ENCODE results near the gene RAD51B.
"Not testable (repeated sequence)": the region's sequence is repeated elsewhere in the genome, so short reads cannot be mapped to it uniquely, and the experiment has no call there.

RAD51B gene

DNA sequence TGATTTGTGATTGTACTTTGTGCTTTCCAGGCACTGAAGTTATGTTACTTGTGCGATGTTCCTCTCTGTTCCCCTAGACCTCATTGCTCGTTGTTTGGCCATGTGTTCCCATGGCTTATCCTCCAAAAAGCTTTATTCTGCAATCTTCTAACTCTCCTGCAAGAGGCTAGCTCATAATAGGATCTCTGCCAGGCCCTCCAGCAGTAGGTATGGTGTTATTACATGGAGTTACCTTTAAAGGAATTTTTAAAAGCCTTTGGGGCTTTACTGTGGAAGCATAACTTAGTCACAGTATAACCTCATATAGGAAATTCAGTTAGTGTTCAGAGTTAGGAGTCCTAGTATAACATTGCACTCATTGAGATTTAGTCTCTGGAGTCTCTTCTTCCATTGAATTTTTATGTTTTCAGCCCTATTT lies 292.3 kb downstream of the RAD51B start:
- Histone ChIP-seq H3K27ac (ENCODE audit: low read length) (no peak overlapping the region), H3K4me3 (ENCODE audit: low read length) (no peak overlapping the region), H3K4me1 (ENCODE audit: control insufficient read depth, low read depth, low read length) (peaks cover 5% of the 10 kb centered on the region), H3K9me3 (ENCODE audit: control insufficient read depth, low read depth, low read length) (no peaks in the 10 kb centered on the region), H3K9ac (ENCODE audit: low read length) (no peak overlapping the region), H3K36me3 (ENCODE audit: control insufficient read depth, low read depth, low read length) (no peaks in the 10 kb centered on the region), H3K27me3 (ENCODE audit: control insufficient read depth, insufficient read depth, low read length) (no peaks in the 10 kb centered on the region)

DNA sequence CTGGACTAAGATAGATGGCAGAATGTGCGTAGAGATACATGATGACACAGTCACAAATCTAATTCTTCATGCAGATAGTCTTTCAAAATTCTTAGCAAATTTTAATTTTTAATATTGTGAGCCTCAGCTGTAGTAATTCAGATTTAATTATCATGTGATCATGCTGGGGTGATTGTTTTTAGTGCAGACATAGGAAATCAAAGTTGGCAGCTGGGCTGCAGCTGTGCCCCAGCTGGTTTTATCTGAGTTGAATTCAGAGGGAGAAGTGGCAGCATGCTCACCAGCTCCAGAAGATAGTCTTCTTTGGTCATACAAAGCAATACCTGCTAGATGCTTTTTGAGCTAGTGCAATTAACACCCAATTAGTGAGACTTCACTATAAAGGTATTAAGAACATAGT lies 292.9 kb downstream of the RAD51B start:
- no peaks in the 10 kb centered on the region for H3K9me3 ChIP-seq (ENCODE audit: control insufficient read depth, low read depth, low read length)
- no peaks in the 10 kb centered on the region for H3K36me3 ChIP-seq (ENCODE audit: control insufficient read depth, low read depth, low read length)
- no peak overlapping the region for H3K9ac ChIP-seq (ENCODE audit: low read length)
- H3K4me3 ChIP-seq (ENCODE audit: low read length) = no peak overlapping the region
- H3K4me1 ChIP-seq (ENCODE audit: control insufficient read depth, low read depth, low read length) = peaks cover 5% of the 10 kb centered on the region
- no peak overlapping the region for H3K27ac ChIP-seq (ENCODE audit: low read length)
- no peaks in the 10 kb centered on the region for H3K27me3 ChIP-seq (ENCODE audit: control insufficient read depth, insufficient read depth, low read length)

DNA sequence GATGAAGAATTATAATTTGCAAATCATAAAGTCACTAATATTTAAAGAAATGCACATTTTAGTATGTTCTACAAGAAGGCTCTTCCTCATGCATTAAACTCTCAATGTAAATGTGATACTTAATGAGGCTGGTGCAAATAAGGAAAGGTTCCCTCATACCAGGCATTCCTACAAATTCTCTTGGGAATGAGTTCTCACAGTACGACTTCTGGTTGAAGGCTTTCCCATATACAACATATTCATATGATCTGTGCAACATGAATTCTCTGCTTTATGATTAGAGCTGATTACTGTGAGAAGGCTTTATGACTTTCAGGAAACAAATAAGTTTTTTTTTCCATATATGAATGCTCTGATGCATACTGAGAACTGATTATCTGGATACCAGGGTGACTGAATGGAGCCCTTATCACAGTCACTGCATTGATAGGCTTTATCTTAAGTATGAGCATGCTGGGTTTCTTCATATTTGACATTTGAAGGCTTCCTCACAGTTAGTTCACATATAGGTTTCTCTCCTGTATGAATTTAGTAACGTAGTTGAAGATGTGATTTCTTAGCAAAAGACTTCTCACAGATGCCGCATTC lies 293.9 kb downstream of the RAD51B start:
- no peaks in the 10 kb centered on the region for H3K36me3 ChIP-seq (ENCODE audit: control insufficient read depth, low read depth, low read length)
- H3K9me3 ChIP-seq (ENCODE audit: control insufficient read depth, low read depth, low read length) = no peaks in the 10 kb centered on the region
- no peak overlapping the region for H3K27ac ChIP-seq (ENCODE audit: low read length)
- H3K27me3 ChIP-seq (ENCODE audit: control insufficient read depth, insufficient read depth, low read length) = no peaks in the 10 kb centered on the region
- no peak overlapping the region for H3K9ac ChIP-seq (ENCODE audit: low read length)
- peaks cover 5% of the 10 kb centered on the region for H3K4me1 ChIP-seq (ENCODE audit: control insufficient read depth, low read depth, low read length)
- H3K4me3 ChIP-seq (ENCODE audit: low read length) = no peak overlapping the region

DNA sequence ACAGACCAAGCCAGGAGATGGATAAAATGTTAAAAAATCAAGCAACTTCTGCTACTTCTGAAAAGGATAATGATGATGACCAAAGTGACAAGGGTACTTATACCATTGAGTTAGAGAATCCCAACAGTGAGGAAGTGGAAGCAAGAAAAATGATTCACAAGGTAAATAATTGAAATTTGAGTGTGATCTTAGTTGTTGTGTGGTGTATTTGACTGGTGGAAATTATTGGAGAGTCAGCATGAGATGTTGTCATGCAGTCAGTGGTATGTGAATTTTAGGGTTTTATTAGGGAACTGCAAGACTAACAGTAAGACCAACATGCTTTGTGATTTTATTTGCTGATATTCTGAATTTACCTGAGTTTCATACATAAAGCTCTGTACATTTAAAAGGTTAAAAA lies 296.4 kb downstream of the RAD51B start:
- H3K9me3 ChIP-seq (ENCODE audit: control insufficient read depth, low read depth, low read length); H3K27ac ChIP-seq (ENCODE audit: low read length): not testable (repeated sequence)

DNA sequence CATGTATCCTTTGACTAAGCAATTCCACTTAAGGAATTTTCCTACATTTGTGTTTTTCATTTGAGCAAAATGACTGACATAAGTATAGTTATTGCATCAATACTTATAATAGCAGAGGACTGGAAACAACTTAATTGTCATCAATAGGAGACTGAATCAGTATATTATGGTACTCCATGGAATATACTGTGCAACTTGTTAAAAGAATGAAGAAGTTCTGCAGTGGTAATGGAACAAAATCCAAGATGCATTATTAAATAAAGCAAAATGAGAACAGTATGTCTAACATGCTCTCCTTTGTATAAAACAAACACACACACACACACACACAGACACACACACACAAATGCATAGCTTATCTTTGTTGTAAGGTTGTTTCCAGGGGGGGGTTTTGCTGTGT lies 303.1 kb downstream of the RAD51B start:
- Histone ChIP-seq H3K36me3 (ENCODE audit: control insufficient read depth, low read depth, low read length) (no peaks in the 10 kb centered on the region), H3K9me3 (ENCODE audit: control insufficient read depth, low read depth, low read length) (no peaks in the 10 kb centered on the region), H3K4me3 (ENCODE audit: low read length) (no peak overlapping the region), H3K27me3 (ENCODE audit: control insufficient read depth, insufficient read depth, low read length) (no peaks in the 10 kb centered on the region), H3K27ac (ENCODE audit: low read length) (no peak overlapping the region), H3K9ac (ENCODE audit: low read length) (no peak overlapping the region), H3K4me1 (ENCODE audit: control insufficient read depth, low read depth, low read length) (no peaks in the 10 kb centered on the region)

More for the DNA sequence above, 296.4 kb downstream of the RAD51B start:
- H3K9ac ChIP-seq (ENCODE audit: low read length); H3K4me3 ChIP-seq (ENCODE audit: low read length); H3K27me3 ChIP-seq (ENCODE audit: control insufficient read depth, insufficient read depth, low read length); H3K4me1 ChIP-seq (ENCODE audit: control insufficient read depth, low read depth, low read length); H3K36me3 ChIP-seq (ENCODE audit: control insufficient read depth, low read depth, low read length): not testable (repeated sequence)

DNA sequence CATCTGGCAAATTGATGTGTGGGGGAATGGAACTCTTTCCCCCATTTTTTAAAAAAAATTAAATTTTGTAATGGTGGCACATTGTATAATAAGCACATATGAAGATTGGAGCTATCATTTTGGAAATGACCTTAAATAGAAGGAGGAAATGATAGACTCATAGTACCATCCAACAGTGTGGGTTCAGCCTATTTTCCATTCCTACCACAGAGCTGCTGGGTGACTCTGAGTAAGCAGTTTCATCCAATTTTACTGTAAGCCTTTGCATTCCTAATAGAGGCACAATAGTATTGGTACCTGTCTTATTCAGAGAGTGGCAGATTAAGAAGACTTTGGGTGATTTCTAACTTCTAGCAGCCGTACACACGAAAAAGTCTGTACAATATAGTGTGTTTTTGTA lies 304.5 kb downstream of the RAD51B start:
- Histone ChIP-seq H3K27ac (ENCODE audit: low read length) (no peak overlapping the region), H3K9ac (ENCODE audit: low read length) (no peak overlapping the region), H3K4me3 (ENCODE audit: low read length) (no peak overlapping the region), H3K9me3 (ENCODE audit: control insufficient read depth, low read depth, low read length) (no peaks in the 10 kb centered on the region), H3K36me3 (ENCODE audit: control insufficient read depth, low read depth, low read length) (no peaks in the 10 kb centered on the region), H3K27me3 (ENCODE audit: control insufficient read depth, insufficient read depth, low read length) (no peaks in the 10 kb centered on the region), H3K4me1 (ENCODE audit: control insufficient read depth, low read depth, low read length) (peaks cover 4% of the 10 kb centered on the region)

GRCh38 chr14:68124979-68125731 lies 305.6 kb downstream of the RAD51B start:
- H3K4me3 ChIP-seq (ENCODE audit: low read length) = no peak overlapping the region
- H3K27me3 ChIP-seq (ENCODE audit: control insufficient read depth, insufficient read depth, low read length) = no peaks in the 10 kb centered on the region
- peaks cover 5% of the 10 kb centered on the region for H3K4me1 ChIP-seq (ENCODE audit: control insufficient read depth, low read depth, low read length)
- no peak overlapping the region for H3K9ac ChIP-seq (ENCODE audit: low read length)
- no peaks in the 10 kb centered on the region for H3K9me3 ChIP-seq (ENCODE audit: control insufficient read depth, low read depth, low read length)
- H3K36me3 ChIP-seq (ENCODE audit: control insufficient read depth, low read depth, low read length) = no peaks in the 10 kb centered on the region
- no peak overlapping the region for H3K27ac ChIP-seq (ENCODE audit: low read length)

- Histone ChIP-seq H3K36me3 (ENCODE audit: control insufficient read depth, low read depth, low read length) (no peaks in the 10 kb centered on the region), H3K9ac (ENCODE audit: low read length) (no peak overlapping the region), H3K9me3 (ENCODE audit: control insufficient read depth, low read depth, low read length) (no peaks in the 10 kb centered on the region), H3K4me1 (ENCODE audit: control insufficient read depth, low read depth, low read length) (peaks cover 5% of the 10 kb centered on the region), H3K27me3 (ENCODE audit: control insufficient read depth, insufficient read depth, low read length) (no peaks in the 10 kb centered on the region), H3K4me3 (ENCODE audit: low read length) (no peak overlapping the region), H3K27ac (ENCODE audit: low read length) (no peak overlapping the region)
Observed at GRCh38 chr14:68127166-68127565, 307.6 kb downstream of the RAD51B start.

- Histone ChIP-seq H3K27me3 (ENCODE audit: control insufficient read depth, insufficient read depth, low read length) (no peaks in the 10 kb centered on the region), H3K4me3 (ENCODE audit: low read length) (no peak overlapping the region), H3K4me1 (ENCODE audit: control insufficient read depth, low read depth, low read length) (peaks cover 5% of the 10 kb centered on the region), H3K36me3 (ENCODE audit: control insufficient read depth, low read depth, low read length) (no peaks in the 10 kb centered on the region), H3K9ac (ENCODE audit: low read length) (no peak overlapping the region), H3K27ac (ENCODE audit: low read length) (no peak overlapping the region), H3K9me3 (ENCODE audit: control insufficient read depth, low read depth, low read length) (no peaks in the 10 kb centered on the region)
Observed at GRCh38 chr14:68131907-68132306, 312.3 kb downstream of the RAD51B start.

DNA sequence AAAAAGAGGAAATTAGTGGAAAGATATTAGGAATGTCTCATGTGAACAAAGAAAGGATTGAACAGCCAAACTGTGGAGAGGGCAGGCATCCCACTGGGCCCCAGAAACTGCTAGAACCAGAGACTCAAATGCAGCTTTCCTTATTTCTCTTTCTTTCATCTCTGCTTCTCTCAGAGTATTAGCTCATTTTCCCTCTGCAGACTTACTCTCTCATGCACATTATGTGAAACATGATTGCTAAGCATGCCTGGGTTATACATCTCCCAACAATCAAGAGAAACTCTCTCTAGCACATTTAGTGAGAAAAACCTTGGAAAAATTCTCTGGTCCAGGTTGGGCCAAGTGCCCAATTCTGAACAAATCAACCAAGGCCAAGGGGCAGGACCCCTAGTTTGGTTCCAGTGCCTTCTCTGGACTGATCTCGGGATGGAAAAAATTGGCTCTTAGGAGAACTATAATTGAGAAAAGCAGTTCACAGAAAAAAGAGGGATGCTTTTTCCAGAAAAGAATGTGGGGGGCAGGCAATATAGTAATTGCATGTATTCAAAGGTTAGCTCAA lies 313.1 kb downstream of the RAD51B start:
- Histone ChIP-seq H3K36me3 (ENCODE audit: control insufficient read depth, low read depth, low read length) (no peaks in the 10 kb centered on the region), H3K4me3 (ENCODE audit: low read length) (no peak overlapping the region), H3K27ac (ENCODE audit: low read length) (no peak overlapping the region), H3K9me3 (ENCODE audit: control insufficient read depth, low read depth, low read length) (no peaks in the 10 kb centered on the region), H3K27me3 (ENCODE audit: control insufficient read depth, insufficient read depth, low read length) (no peaks in the 10 kb centered on the region), H3K9ac (ENCODE audit: low read length) (no peak overlapping the region), H3K4me1 (ENCODE audit: control insufficient read depth, low read depth, low read length) (peaks cover 9% of the 10 kb centered on the region)

DNA sequence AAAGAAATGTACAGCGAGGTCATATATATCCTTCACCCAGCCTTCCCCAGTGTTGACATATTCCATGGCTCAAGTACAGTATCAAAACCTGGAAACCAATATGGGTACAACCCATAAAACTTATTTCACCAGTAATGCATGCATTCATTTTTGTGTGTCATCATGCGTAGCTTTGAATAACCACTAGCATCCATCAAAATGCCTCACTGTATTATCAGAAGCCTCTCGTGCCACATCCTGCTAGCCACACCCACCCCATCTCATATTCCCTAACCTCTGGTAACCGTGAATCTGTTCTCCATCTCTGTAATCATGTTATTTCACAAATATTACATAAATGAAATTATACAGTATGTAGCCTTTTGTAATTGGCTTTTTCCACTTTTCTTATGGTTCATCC lies 314.3 kb downstream of the RAD51B start:
- no peak overlapping the region for H3K4me3 ChIP-seq (ENCODE audit: low read length)
- no peaks in the 10 kb centered on the region for H3K36me3 ChIP-seq (ENCODE audit: control insufficient read depth, low read depth, low read length)
- no peak overlapping the region for H3K27ac ChIP-seq (ENCODE audit: low read length)
- no peaks in the 10 kb centered on the region for H3K9me3 ChIP-seq (ENCODE audit: control insufficient read depth, low read depth, low read length)
- peaks cover 18% of the 10 kb centered on the region for H3K4me1 ChIP-seq (ENCODE audit: control insufficient read depth, low read depth, low read length)
- H3K27me3 ChIP-seq (ENCODE audit: control insufficient read depth, insufficient read depth, low read length) = no peaks in the 10 kb centered on the region
- no peak overlapping the region for H3K9ac ChIP-seq (ENCODE audit: low read length)

DNA sequence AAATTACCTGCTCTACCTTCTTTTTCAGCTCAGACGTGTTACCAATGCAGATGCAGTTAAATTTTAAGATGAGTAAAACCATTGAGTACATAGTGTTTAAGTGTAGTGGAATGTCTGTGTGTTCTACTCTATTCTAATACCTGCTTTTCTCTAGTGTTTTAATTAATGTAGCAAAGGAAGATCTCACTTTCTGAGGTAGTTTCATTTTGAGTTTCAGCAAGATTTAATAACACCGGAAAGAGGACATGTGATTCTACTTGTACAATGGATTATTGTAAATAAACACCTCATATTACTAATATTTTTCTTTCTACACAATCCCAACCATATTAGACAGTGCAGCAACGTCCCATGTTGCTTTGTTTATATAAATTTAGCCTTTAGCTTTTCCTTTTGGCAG lies 315.4 kb downstream of the RAD51B start:
- no peak overlapping the region for H3K27ac ChIP-seq (ENCODE audit: low read length)
- H3K4me1 ChIP-seq (ENCODE audit: control insufficient read depth, low read depth, low read length) = peaks cover 17% of the 10 kb centered on the region
- H3K4me3 ChIP-seq (ENCODE audit: low read length) = no peak overlapping the region

More for the DNA sequence above, 315.4 kb downstream of the RAD51B start:
- H3K9ac ChIP-seq (ENCODE audit: low read length) = no peak overlapping the region
- no peaks in the 10 kb centered on the region for H3K36me3 ChIP-seq (ENCODE audit: control insufficient read depth, low read depth, low read length)
- no peaks in the 10 kb centered on the region for H3K27me3 ChIP-seq (ENCODE audit: control insufficient read depth, insufficient read depth, low read length)
- H3K9me3 ChIP-seq (ENCODE audit: control insufficient read depth, low read depth, low read length) = no peaks in the 10 kb centered on the region

Measured in iPS-18a (cell line).